ENCODE data around the gene RPL15.

RPL15 gene

DNA sequence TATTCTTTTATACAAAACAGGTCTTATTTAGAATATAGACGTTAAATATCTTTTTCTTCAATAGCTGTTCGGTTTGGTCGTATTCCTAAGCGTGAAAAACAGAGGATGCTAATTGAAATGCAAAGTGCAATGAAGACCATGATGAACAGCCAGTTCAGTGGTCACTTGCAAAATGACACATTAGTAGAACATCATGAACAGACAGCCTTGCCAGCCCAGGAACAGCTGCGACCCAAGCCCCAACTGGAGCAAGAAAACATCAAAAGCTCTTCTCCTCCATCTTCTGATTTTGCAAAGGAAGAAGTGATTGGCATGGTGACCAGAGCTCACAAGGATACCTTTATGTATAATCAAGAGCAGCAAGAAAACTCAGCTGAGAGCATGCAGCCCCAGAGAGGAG, 45.0 kb downstream of the RPL15 start:
- DNase-seq (ENCODE audit: low read depth) = no peak

DNA sequence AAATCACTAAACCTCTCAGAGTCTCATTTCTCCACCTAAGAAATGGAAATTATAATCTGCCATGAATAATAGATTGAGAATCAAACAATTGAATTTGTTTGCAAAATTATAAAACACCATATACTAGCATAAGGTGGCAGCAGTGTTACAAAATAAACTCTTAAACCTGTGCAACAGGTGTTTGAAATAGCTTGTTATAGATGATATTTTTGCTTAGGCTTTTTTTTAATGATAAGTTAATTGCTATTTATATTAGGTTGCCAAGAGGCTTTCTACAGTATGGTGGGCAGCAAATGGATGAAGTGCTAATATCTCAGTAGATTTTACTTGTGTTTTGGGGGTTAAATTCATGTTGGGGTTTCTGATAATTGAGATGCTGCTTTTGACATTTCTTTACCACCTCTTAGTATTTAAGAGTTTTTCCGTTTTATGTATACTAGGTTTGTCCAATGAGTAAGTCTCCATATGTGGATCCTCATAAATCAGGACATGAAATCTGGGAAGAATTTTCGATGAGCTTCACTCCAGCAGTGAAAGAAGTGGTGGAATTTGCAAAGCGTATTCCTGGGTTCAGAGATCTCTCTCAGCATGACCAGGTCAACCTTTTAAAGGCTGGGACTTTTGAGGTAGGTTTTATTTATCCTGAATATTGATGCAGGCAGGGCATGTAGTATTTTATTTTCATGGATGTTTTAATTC, 47.8 kb downstream of the RPL15 start:
- DNase-seq (ENCODE audit: low read depth) = no peak

DNA sequence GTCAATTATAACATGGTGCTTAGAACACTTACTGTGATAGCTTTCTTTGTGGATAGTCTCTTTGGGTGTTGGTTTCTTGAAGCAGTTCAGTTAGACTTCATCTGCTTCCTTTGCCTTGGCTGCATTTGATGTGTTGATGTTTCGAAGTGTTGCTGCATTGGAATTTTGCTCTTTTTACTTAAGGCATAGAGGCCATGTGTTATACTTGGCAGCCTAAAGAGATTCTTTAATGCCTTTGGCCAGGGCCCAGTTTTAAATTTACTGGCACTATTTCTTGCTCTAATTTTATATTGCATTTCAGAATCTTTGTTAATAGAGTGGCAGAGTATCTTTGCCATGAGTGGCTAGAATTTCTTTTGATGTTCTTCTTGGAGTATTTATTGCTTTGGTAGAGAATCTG, 49.4 kb downstream of the RPL15 start:
- DNase-seq (ENCODE audit: low read depth) = no peak

DNA sequence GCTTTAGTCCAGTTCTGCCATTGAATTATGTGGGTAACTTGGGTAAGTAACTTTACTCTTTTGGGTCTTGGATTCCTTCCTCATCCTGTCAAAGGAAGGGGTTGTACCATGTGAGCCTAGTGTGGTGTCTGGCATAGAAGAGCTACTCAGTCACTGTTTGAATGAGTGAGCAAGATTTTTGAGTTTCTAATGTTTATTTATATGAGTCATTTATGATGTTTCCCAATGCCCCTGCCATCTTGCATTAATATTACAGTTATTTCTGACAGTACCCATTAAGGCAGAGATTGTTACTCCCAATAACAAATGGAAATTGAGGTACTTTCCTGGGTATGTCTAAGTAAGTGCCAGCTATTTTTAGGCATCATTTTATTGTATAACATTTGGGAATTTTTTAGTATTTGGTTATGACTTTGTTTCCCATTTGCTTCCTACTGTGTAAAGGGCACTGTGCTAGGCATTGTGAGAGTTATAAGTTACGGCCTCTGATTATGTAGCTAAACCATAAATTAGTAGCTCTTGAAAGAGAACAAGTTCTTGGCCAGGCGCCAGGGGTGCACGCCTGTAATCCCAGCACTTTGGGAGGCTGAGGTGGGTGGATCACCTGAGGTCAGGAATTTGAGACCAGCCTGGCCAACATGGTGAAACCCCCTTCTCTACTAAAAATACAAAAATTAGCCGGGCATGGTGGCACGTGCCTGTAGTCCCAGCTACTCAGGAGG, 51.7 kb downstream of the RPL15 start:
- DNase-seq (ENCODE audit: low read depth) = no peak

DNA sequence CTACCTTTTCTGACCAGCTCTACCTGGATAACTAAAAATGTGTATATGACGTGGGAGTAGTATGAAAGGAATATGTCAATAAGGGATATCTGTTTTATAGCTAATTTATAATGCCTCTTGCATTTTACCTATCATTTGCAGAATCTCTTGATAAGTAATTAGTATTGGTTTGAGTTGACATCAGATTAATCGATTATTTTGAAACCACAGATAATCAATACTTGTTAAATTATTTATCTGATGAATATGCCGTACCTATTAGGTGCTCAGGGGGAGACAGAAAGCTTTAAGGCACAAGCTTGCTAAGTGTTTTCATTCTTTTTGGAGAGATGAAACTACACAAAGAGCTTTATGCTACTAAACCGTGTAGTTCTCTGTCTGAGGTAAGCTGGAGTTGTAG, 52.5 kb downstream of the RPL15 start:
- DNase-seq (ENCODE audit: low read depth) = no peak
